Endothelial cell of umbilical vein (primary cell): ENCODE measurements around the gene KIAA1958. TPM values are rescaled to one million over a fixed set of nuclear protein-coding genes. Genes with fewer than 3 reads are reported as not detected.
A peak's percentile ranks its signal among the peaks of the same experiment; 100 is the strongest.

Experiments
- BruUV-seq: library from RNA; stranded (reverse); fragments of 400-500 nt; replicated peaks from 2 replicates; lab custom pipeline; 2021; lab: Mats Ljungman, UMichigan
- CTCF ChIA-PET: fragments of 300-600, 350-600 bp; sonication (Branson Sonifier 250); formaldehyde crosslinking; loops from one replicate; lab custom pipeline; 2021; ENCODE audit warnings: antibody characterized with exemption, inconsistent platforms; lab: Charles Lee
- POLR2A ChIA-PET: fragments of 300-600, 350-600 bp; sonication (Branson Sonifier 250); formaldehyde crosslinking; loops from one replicate; lab custom pipeline; 2021; ENCODE audit warnings: antibody characterized with exemption, inconsistent platforms; lab: Charles Lee
- DNase-seq: peaks from one replicate; pipeline ENCODE4 v3.0.0-alpha.2; 2011; ENCODE audit warnings: low read depth, low spot score
- FAIRE-seq: peaks from 2 replicates; lab custom pipeline; 2011; peaks lifted over from hg19 to GRCh38; lab: Jason Lieb, UNC
- H2AFZ ChIP-seq: 2 replicates; pipeline ENCODE4 v1.6.0; 2012; ENCODE audit warnings: low read depth, low read length, control low read depth, inconsistent platforms
- H3K27ac ChIP-seq: 2 replicates; pipeline ENCODE4 v1.5.1; 2011; ENCODE audit warnings: low read depth, mild to moderate bottlenecking, control low read depth, low read length, moderate library complexity; ENCODE audit not compliant: insufficient read depth
- H3K27me3 ChIP-seq, 2 experiments: 2 replicates each; pipeline versions ENCODE4 v1.6.0 to v1.6.1; 2011; ENCODE audit warnings: low read length in 2 of 2, mixed read lengths in 1 of 2; ENCODE audit not compliant: control insufficient read depth in 2 of 2, insufficient read depth in 2 of 2
- H3K36me3 ChIP-seq, 2 experiments: 2 replicates in 1 of 2; 3 replicates in 1 of 2; pipeline ENCODE4 v1.5.1; 2011; ENCODE audit warnings: low read length in 2 of 2, mild to moderate bottlenecking in 1 of 2, moderate library complexity in 1 of 2; ENCODE audit not compliant: control insufficient read depth in 2 of 2, insufficient read depth in 2 of 2; ENCODE audit errors: extremely low read depth in 1 of 2
- H3K4me1 ChIP-seq: 3 replicates; pipeline ENCODE4 v1.5.1; 2011; ENCODE audit warnings: mild to moderate bottlenecking, low read length; ENCODE audit not compliant: control insufficient read depth, insufficient read depth; ENCODE audit errors: extremely low read depth
- H3K4me2 ChIP-seq: 2 replicates; pipeline ENCODE4 v1.6.1; 2011; ENCODE audit warnings: low read length, control low read depth, mixed read lengths; ENCODE audit not compliant: insufficient read depth
- H3K4me3 ChIP-seq, 3 experiments: fragments of 200-600 bp in 1 of 3; sonication (generic), shearing (Covaris generic) in 1 of 3; replicated peaks in 1 of 3; 2 replicates each; pipeline ENCODE4 v1.5.1; 2011 to 2016; ENCODE audit warnings: control low read depth in 3 of 3, low read length in 3 of 3, mild to moderate bottlenecking in 2 of 3, inconsistent platforms in 1 of 3, low read depth in 1 of 3, moderate library complexity in 1 of 3; ENCODE audit not compliant: insufficient read depth in 1 of 3
- H3K79me2 ChIP-seq: 2 replicates; pipeline ENCODE4 v1.6.0; 2012; ENCODE audit warnings: low read length, inconsistent platforms; ENCODE audit not compliant: control insufficient read depth, insufficient read depth
- H3K9ac ChIP-seq: replicated peaks from 2 replicates; pipeline ENCODE3; 2011; ENCODE audit warnings: low read length, control low read depth; ENCODE audit not compliant: insufficient read depth; ENCODE audit errors: extremely low read depth
- H3K9me1 ChIP-seq: replicated peaks from 3 replicates; pipeline ENCODE4 v1.6.0; 2011; ENCODE audit warnings: mild to moderate bottlenecking, low read length; ENCODE audit not compliant: control insufficient read depth, insufficient read depth; ENCODE audit errors: extremely low read depth
- H3K9me3 ChIP-seq: replicated peaks from 2 replicates; pipeline ENCODE4 v1.5.1; 2012; ENCODE audit warnings: low read length, inconsistent platforms; ENCODE audit not compliant: control insufficient read depth, insufficient read depth
- H4K20me1 ChIP-seq: replicated peaks from 2 replicates; pipeline ENCODE3; 2011; ENCODE audit warnings: mild to moderate bottlenecking, low read length; ENCODE audit not compliant: control insufficient read depth, insufficient read depth; ENCODE audit errors: extremely low read depth
- EZH2 ChIP-seq: IDR thresholded peaks from 2 replicates; pipeline ENCODE4 v1.6.1; 2012; ENCODE audit warnings: borderline replicate concordance, low read depth, mild to moderate bottlenecking, moderate library complexity, low read length, inconsistent platforms; ENCODE audit not compliant: severe bottlenecking
- GATA2 ChIP-seq: IDR thresholded peaks from 2 replicates; pipeline ENCODE4 v1.7.0; 2011; ENCODE audit warnings: low read depth, mild to moderate bottlenecking, moderate library complexity, mixed read lengths, low read length; ENCODE audit not compliant: insufficient read length, insufficient read depth
- MYC ChIP-seq: IDR thresholded peaks from one replicate; pipeline ENCODE4 v1.6.1; 2011; ENCODE audit warnings: mild to moderate bottlenecking, low read depth, low read length
- POLR2A ChIP-seq: IDR thresholded peaks from 2 replicates; pipeline ENCODE4 v1.6.1; 2012; ENCODE audit warnings: low read depth, mild to moderate bottlenecking, control low read depth, low read length
- POLR2AphosphoS5 ChIP-seq: IDR thresholded peaks from 2 replicates; pipeline ENCODE4 v1.6.1; 2012; ENCODE audit warnings: low read depth, mild to moderate bottlenecking, control low read depth, low read length, moderate library complexity; ENCODE audit not compliant: insufficient read depth
- dilution Hi-C: fragments of 300-500 bp; cut with MboI; formaldehyde crosslinking; loops from one replicate; pipeline ENCODE4 v1.15.0; 2019; ENCODE audit warnings: low sequenced_read_pairs; ENCODE audit not compliant: extremely low pct_ligation_motif_present
- intact Hi-C: fragments of 100-400 bp; cut with micrococcal nuclease; formaldehyde crosslinking; loops from one replicate; pipeline ENCODE4 v1.10.0; 2022
- polyA plus RNA-seq, 4 experiments: library from polyadenylated mRNA; depleted of rRNA in 3 of 4; stranded (reverse) in 3 of 4; unstranded in 1 of 4; fragments of >200 nt; gene quantifications; 2 replicates each; pipeline versions ENCODE4 v1.2.1 to v1.2.3, GENCODE V29; 2011 to 2012; ENCODE audit warnings: missing spikeins in 1 of 4
- total RNA-seq: library from RNA; stranded (reverse); gene quantifications from 2 replicates; pipeline ENCODE4 v1.2.3, GENCODE V29; 2021
- TF ChIP-seq, protein P1 (sequence below), 2 donors: IDR thresholded peaks; 1 replicate in 1 of 2; 2 replicates in 1 of 2; pipeline ENCODE4 v1.5.1; 2011; ENCODE audit warnings: low read length in 2 of 2, mild to moderate bottlenecking in 2 of 2, moderate library complexity in 2 of 2, control low read depth in 1 of 2, inconsistent platforms in 1 of 2, low read depth in 1 of 2; ENCODE audit not compliant: insufficient read depth in 1 of 2; ENCODE audit errors: extremely low read depth in 1 of 2

Gene KIAA1958
- total and polyA plus RNA-seq, 2 donors (not counting 3 experiments of a cell fraction or from before 2014, with no cell fraction given) = 1.7 to 5.0 TPM

DNA sequence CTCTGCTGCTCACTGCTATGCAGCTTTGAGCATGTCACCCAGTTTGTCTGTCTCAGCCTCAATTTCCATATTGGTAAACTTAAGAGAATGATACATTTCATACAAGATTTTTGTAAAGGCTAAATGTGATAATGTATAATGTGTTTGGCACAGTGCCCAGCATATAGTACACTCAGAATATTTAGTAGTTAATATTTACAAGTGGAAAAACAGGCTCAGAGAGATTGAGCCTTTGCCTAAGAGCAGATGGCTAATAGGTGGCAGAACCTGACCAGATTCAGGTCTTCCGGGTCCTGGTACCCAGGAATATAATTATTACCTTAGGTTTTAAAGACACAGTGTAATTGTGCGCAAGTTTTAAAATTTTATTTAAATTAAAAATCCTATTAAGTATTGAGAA lies 46.8 kb upstream of the KIAA1958 start:
- Histone ChIP-seq H3K36me3 (no peaks in the 10 kb centered on the region), H3K9me3 (no peaks in the 10 kb centered on the region), H3K27ac (no peak overlapping the region), H3K4me1 (no peaks in the 10 kb centered on the region), H2AFZ (no peak overlapping the region), H3K79me2 (no peaks in the 10 kb centered on the region), H4K20me1 (no peaks in the 10 kb centered on the region), H3K4me3 (no peak overlapping the region), H3K9me1 (no peaks in the 10 kb centered on the region), H3K9ac (no peak overlapping the region), H3K4me2 (no peak overlapping the region), H3K27me3 (no peaks in the 10 kb centered on the region)
- dilution Hi-C loops (no loop called here), intact Hi-C loops (no loop called here)
- TF ChIP-seq GATA2 (no peak), POLR2A (no peak)
- ChIA-PET POLR2A (no interaction called here), CTCF (interaction anchor here (1.3 kb wide), 1 partner anchor 342 kb away, joined by 3 read pairs; no protein-coding TSS in a partner anchor)
- no peak for DNase-seq
- no TSS peak for BruUV-seq
- no peak for FAIRE-seq

DNA sequence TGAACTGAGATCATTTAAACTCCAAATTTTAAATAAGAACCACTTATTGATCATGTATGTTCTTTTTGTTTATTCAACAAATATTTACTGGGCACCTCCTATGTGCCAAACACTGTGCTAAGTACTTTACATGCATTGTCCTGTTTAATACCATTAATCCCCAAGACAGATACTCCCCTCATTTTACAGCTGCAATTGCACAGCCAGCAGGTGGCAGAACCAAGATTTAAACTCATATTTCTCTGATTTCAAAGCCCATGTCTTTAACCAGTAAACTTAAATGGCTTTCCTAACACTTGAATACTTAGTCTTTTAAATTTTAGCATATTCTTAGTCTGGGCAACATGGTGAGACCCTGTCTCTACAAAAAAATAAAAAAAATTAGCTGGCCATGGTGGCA lies 43.4 kb upstream of the KIAA1958 start:
- Histone ChIP-seq H3K27ac (no peak overlapping the region), H3K9ac (no peak overlapping the region), H3K4me1 (no peaks in the 10 kb centered on the region), H3K4me2 (no peak overlapping the region), H3K27me3 (no peaks in the 10 kb centered on the region), H3K9me1 (no peaks in the 10 kb centered on the region), H2AFZ (no peak overlapping the region), H3K4me3 (no peak overlapping the region), H3K79me2 (no peaks in the 10 kb centered on the region), H3K9me3 (no peaks in the 10 kb centered on the region), H3K36me3 (no peaks in the 10 kb centered on the region), H4K20me1 (no peaks in the 10 kb centered on the region)
- intact Hi-C loops (loop anchor here (1.0 to 2.0 kb wide), 4 partner anchors 222 to 375 kb away; no protein-coding TSS in a partner anchor), dilution Hi-C loops (no loop called here)
- ChIA-PET CTCF (interaction anchor here (0.6 to 3.7 kb wide), 16 partner anchors 8 to 462 kb away, joined by 3 to 13 read pairs (median 6); partner anchors contain the start of gene INIP), POLR2A (no interaction called here)
- TF ChIP-seq MYC (no peak), POLR2AphosphoS5 (no peak), POLR2A (no peak), EZH2 (no peak), GATA2 (no peak)
- TF ChIP-seq, protein P1, sequence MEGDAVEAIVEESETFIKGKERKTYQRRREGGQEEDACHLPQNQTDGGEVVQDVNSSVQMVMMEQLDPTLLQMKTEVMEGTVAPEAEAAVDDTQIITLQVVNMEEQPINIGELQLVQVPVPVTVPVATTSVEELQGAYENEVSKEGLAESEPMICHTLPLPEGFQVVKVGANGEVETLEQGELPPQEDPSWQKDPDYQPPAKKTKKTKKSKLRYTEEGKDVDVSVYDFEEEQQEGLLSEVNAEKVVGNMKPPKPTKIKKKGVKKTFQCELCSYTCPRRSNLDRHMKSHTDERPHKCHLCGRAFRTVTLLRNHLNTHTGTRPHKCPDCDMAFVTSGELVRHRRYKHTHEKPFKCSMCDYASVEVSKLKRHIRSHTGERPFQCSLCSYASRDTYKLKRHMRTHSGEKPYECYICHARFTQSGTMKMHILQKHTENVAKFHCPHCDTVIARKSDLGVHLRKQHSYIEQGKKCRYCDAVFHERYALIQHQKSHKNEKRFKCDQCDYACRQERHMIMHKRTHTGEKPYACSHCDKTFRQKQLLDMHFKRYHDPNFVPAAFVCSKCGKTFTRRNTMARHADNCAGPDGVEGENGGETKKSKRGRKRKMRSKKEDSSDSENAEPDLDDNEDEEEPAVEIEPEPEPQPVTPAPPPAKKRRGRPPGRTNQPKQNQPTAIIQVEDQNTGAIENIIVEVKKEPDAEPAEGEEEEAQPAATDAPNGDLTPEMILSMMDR (IDR thresholded peaks at IDR 0.05; ENCODE audit: extremely low read depth in 1 of 2, insufficient read depth in 1 of 2, low read depth in 1 of 2, low read length in 2 of 2) = peak; percentile 26 to 32
- peak; percentile 33 for FAIRE-seq
- DNase-seq = peak; percentile 39
- BruUV-seq = no TSS peak
